ENCODE measurements around the gene TCF4.

The TCF4 gene

GRCh38 chr18:55577812-55578539 is 10.0 kb downstream of the TCF4 start:
- no peak for TF ChIP-seq CTCF (conservative IDR thresholded peaks at IDR 0.05; ENCODE audit: low read depth, low read length)
- no peak for DNase-seq (ENCODE audit: low read depth)
- H3K4me3 ChIP-seq (ENCODE audit: low read length), result no peak overlapping the region

DNA sequence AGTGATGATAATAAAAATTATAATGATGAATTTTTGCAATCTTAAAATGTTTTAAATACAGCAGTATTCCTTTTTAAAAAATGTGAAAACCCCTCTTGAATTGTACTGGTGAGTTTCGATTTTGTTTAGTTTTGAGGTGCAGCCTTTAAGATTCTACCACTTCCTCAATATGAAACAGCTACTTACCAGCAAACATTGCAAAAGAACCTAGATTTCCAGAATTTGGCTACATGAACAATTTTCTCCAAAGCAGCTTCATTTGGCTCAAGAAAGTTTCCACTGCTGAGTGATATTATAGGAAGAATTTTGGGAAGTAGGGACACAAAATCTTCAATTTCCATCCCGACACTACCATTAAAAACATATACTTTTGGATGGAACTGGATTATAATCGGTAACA is 12.0 kb downstream of the TCF4 start:
- DNase-seq (ENCODE audit: low read depth), result no peak
- no peak overlapping the region for H3K4me3 ChIP-seq (ENCODE audit: low read length)
- no peak for TF ChIP-seq CTCF (conservative IDR thresholded peaks at IDR 0.05; ENCODE audit: low read depth, low read length)

- no peak overlapping the region for H3K4me3 ChIP-seq (ENCODE audit: low read length)
- no peak for TF ChIP-seq CTCF (conservative IDR thresholded peaks at IDR 0.05; ENCODE audit: low read depth, low read length)
- DNase-seq (ENCODE audit: low read depth), result no peak
Measured at GRCh38 chr18:55575066-55575465, 12.9 kb downstream of the TCF4 start.

GRCh38 chr18:55573386-55573785 is 14.6 kb downstream of the TCF4 start:
- no peak for TF ChIP-seq CTCF (conservative IDR thresholded peaks at IDR 0.05; ENCODE audit: low read depth, low read length)
- H3K4me3 ChIP-seq (ENCODE audit: low read length), result no peak overlapping the region
- no peak for DNase-seq (ENCODE audit: low read depth)

DNA sequence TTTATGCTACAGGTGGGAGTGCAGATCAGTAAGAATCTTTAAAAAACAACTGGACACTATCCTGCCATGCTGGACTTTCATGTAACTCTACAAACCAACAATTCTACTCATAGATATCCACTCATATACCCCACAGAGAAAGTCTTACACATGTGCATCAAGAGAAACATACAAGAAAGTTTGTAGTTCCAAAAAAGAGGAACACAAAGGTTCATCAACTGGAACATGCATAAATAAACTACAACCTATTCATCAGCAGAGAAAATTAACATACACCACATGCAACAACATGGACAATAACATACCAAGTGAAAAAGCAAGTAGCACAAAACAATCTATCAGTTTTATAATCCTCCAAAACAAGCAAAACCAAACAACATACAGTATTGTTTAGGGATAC is 17.0 kb downstream of the TCF4 start:
- no peak for TF ChIP-seq CTCF (conservative IDR thresholded peaks at IDR 0.05; ENCODE audit: low read depth, low read length)
- DNase-seq (ENCODE audit: low read depth), result no peak
- H3K4me3 ChIP-seq (ENCODE audit: low read length), result no peak overlapping the region

GRCh38 chr18:55566456-55566935 is 21.5 kb downstream of the TCF4 start:
- TF ChIP-seq CTCF (conservative IDR thresholded peaks at IDR 0.05; ENCODE audit: low read depth, low read length), result no peak
- no peak for DNase-seq (ENCODE audit: low read depth)
- no peak overlapping the region for H3K4me3 ChIP-seq (ENCODE audit: low read length)

DNA sequence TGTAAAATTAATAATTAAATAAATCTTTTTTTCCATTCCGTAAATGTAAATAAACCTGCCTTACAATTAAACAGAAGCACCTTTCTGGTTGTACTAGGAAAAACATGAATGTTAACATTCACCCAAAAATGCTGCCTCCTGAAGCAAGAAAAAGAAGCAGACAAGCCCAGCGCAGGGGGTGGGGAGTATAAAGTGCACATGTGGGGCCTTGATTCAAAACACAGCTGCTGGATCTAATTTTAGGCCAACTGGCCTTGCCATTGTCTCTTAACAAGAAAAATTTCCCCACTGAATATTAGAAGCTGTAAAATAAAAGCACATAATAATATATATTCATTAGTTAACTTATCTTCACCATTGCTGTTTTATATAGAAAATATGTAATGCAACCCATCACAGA is 28.3 kb downstream of the TCF4 start:
- DNase-seq (ENCODE audit: low read depth), result no peak
- no peak overlapping the region for H3K4me3 ChIP-seq (ENCODE audit: low read length)
- no peak for TF ChIP-seq CTCF (conservative IDR thresholded peaks at IDR 0.05; ENCODE audit: low read depth, low read length)
